HepG2 (cell line): ENCODE results near the gene PSMD1. TPM values are rescaled to one million over a fixed set of nuclear protein-coding genes. Genes with fewer than 3 reads are reported as not detected.
A peak's percentile ranks its signal among the peaks of the same experiment; 100 is the strongest.

Source experiments
- MAF1 ChIP-seq: sonication (generic); formaldehyde crosslinking; IDR thresholded peaks from 2 replicates; pipeline ENCODE4 v1.5.0; 2020; ENCODE audit warnings: missing genetic modification reagents, borderline replicate concordance
- MTF2 ChIP-seq: sonication (generic); formaldehyde crosslinking; IDR thresholded peaks from 2 replicates; pipeline ENCODE4 v1.5.0; 2020; ENCODE audit warnings: missing genetic modification reagents, borderline replicate concordance
- MYC ChIP-seq: sonication (generic); formaldehyde crosslinking; IDR thresholded peaks from 2 replicates; pipeline ENCODE4 v1.9.0; 2021; ENCODE audit warnings: missing genetic modification reagents, borderline replicate concordance
- NCOA5 ChIP-seq: sonication (generic); formaldehyde crosslinking; IDR thresholded peaks from 2 replicates; pipeline ENCODE4 v1.4.0; 2020; ENCODE audit warnings: missing genetic modification reagents
- PLRG1 ChIP-seq: fragments of 450-650 bp; conservative IDR thresholded peaks from 2 replicates; pipeline ENCODE4 v1.6.1; 2016
- RFX1 ChIP-seq: fragments of 450-650 bp; IDR thresholded peaks from 2 replicates; pipeline ENCODE4 v1.6.1; 2017
- SAP130 ChIP-seq: IDR thresholded peaks from 2 replicates; pipeline ENCODE4 v1.6.1; 2016; ENCODE audit warnings: low read depth
- SMARCE1 ChIP-seq: fragments of 450-650 bp; IDR thresholded peaks from 2 replicates; pipeline ENCODE4 v1.6.1; 2017; ENCODE audit warnings: borderline replicate concordance
- SOX6 ChIP-seq, 2 experiments: fragments of 450-650 bp in 1 of 2; sonication (generic) in 1 of 2; formaldehyde crosslinking in 1 of 2; IDR thresholded peaks; 2 replicates each; pipeline versions ENCODE4 v1.4.0 to v1.6.1; 2017 to 2020; ENCODE audit warnings: antibody characterized with exemption in 1 of 2, mild to moderate bottlenecking in 1 of 2, missing genetic modification reagents in 1 of 2
- TEAD2 ChIP-seq: sonication (generic); formaldehyde crosslinking; IDR thresholded peaks from 2 replicates; pipeline ENCODE4 v1.9.0; 2021; ENCODE audit warnings: missing genetic modification reagents
- TGIF2 ChIP-seq: IDR thresholded peaks from 2 replicates; pipeline ENCODE4 v1.6.1; 2016; ENCODE audit warnings: control low read depth, missing compliant biosample characterization
- ZBTB3 ChIP-seq: sonication (generic); formaldehyde crosslinking; IDR thresholded peaks from 2 replicates; pipeline ENCODE4 v1.4.0; 2020; ENCODE audit warnings: low read depth, mild to moderate bottlenecking, moderate library complexity, missing genetic modification reagents, borderline replicate concordance
- ZC3H13 ChIP-seq: sonication (generic); formaldehyde crosslinking; IDR thresholded peaks from 2 replicates; pipeline ENCODE4 v1.8.1; 2023; ENCODE audit warnings: mild to moderate bottlenecking, missing genetic modification reagents, moderate library complexity
- ZFP37 ChIP-seq: sonication (generic); formaldehyde crosslinking; IDR thresholded peaks from 2 replicates; pipeline ENCODE4 v1.4.0; 2020; ENCODE audit warnings: missing genetic modification reagents, borderline replicate concordance
- ZNF124 ChIP-seq: sonication (generic); formaldehyde crosslinking; IDR thresholded peaks from 2 replicates; pipeline ENCODE4 v1.4.0; 2020; ENCODE audit warnings: missing genetic modification reagents
- ZNF180 ChIP-seq: sonication (generic); formaldehyde crosslinking; IDR thresholded peaks from 2 replicates; pipeline ENCODE4 v1.4.0; 2020; ENCODE audit warnings: low read depth, missing genetic modification reagents, borderline replicate concordance
- ZNF430 ChIP-seq: sonication (generic); formaldehyde crosslinking; IDR thresholded peaks from 2 replicates; pipeline ENCODE4 v1.9.0; 2021; ENCODE audit warnings: mild to moderate bottlenecking, missing genetic modification reagents
- ZNF720 ChIP-seq: sonication (generic); formaldehyde crosslinking; IDR thresholded peaks from 2 replicates; pipeline ENCODE4 v1.4.0; 2020; ENCODE audit warnings: missing genetic modification reagents
- ZNF777 ChIP-seq: sonication (generic); formaldehyde crosslinking; IDR thresholded peaks from 2 replicates; pipeline ENCODE4 v1.4.0; 2020; ENCODE audit warnings: missing genetic modification reagents
- ZNF781 ChIP-seq: sonication (generic); formaldehyde crosslinking; IDR thresholded peaks from 2 replicates; pipeline ENCODE4 v1.5.1; 2020; ENCODE audit warnings: borderline replicate concordance, mild to moderate bottlenecking, missing genetic modification reagents; ENCODE audit errors: not compliant biosample characterization
- ZNF839 ChIP-seq: sonication (generic); formaldehyde crosslinking; IDR thresholded peaks from 2 replicates; pipeline ENCODE4 v1.4.0; 2020; ENCODE audit warnings: missing genetic modification reagents, mild to moderate bottlenecking, borderline replicate concordance
- ZSCAN29 ChIP-seq: sonication (generic); formaldehyde crosslinking; conservative IDR thresholded peaks from 2 replicates; pipeline ENCODE4 v1.4.0; 2020; ENCODE audit warnings: mild to moderate bottlenecking, missing genetic modification reagents
- polyA plus RNA-seq, 8 experiments: library from polyadenylated mRNA; depleted of rRNA in 3 of 8; stranded (reverse) in 7 of 8; unstranded in 1 of 8; fragments of >200 nt; fragmentation: Illumina TruSeq in 4 of 8; extraction: Trizol in 4 of 8; gene quantifications; 2 replicates each; pipeline versions ENCODE4 v1.2.1 to v1.2.3, GENCODE V29; 2011 to 2016; ENCODE audit warnings: low read depth in 4 of 8, missing spikeins in 1 of 8, mixed read lengths in 1 of 8; ENCODE audit not compliant: insufficient read depth in 1 of 8
- total RNA-seq, 5 experiments: library from RNA; depleted of rRNA; stranded (reverse); fragments of >200 nt; fragmentation: Illumina TruSeq; extraction: Trizol; gene quantifications; 2 replicates each; pipeline ENCODE4 v1.2.3, GENCODE V29; 2016; ENCODE audit warnings: low read depth in 1 of 5
- TF ChIP-seq, protein P1 (sequence below): sonication (generic); formaldehyde crosslinking; conservative IDR thresholded peaks from 2 replicates; pipeline ENCODE4 v1.8.0; 2022; ENCODE audit warnings: mild to moderate bottlenecking, moderate library complexity, missing genetic modification reagents
- TF ChIP-seq, protein P2 (sequence below): sonication (generic); formaldehyde crosslinking; IDR thresholded peaks from 2 replicates; pipeline ENCODE4 v1.4.0; 2020; ENCODE audit warnings: mild to moderate bottlenecking, low read depth, missing genetic modification reagents
- TF ChIP-seq, protein P3 (sequence below): sonication (generic); formaldehyde crosslinking; IDR thresholded peaks from 2 replicates; pipeline ENCODE4 v1.8.1; 2023; ENCODE audit warnings: mild to moderate bottlenecking, inconsistent platforms, moderate library complexity, missing genetic modification reagents, borderline replicate concordance
- TF ChIP-seq, protein P4 (sequence below): sonication (generic); formaldehyde crosslinking; IDR thresholded peaks from 2 replicates; pipeline ENCODE4 v1.8.1; 2023; ENCODE audit warnings: missing genetic modification reagents, inconsistent platforms, borderline replicate concordance

Gene PSMD1
- total and polyA plus RNA-seq, 2 of the 13 experiments (the other 11 are each of a cell fraction or from before 2014, with no cell fraction given): 136 to 191 TPM

DNA sequence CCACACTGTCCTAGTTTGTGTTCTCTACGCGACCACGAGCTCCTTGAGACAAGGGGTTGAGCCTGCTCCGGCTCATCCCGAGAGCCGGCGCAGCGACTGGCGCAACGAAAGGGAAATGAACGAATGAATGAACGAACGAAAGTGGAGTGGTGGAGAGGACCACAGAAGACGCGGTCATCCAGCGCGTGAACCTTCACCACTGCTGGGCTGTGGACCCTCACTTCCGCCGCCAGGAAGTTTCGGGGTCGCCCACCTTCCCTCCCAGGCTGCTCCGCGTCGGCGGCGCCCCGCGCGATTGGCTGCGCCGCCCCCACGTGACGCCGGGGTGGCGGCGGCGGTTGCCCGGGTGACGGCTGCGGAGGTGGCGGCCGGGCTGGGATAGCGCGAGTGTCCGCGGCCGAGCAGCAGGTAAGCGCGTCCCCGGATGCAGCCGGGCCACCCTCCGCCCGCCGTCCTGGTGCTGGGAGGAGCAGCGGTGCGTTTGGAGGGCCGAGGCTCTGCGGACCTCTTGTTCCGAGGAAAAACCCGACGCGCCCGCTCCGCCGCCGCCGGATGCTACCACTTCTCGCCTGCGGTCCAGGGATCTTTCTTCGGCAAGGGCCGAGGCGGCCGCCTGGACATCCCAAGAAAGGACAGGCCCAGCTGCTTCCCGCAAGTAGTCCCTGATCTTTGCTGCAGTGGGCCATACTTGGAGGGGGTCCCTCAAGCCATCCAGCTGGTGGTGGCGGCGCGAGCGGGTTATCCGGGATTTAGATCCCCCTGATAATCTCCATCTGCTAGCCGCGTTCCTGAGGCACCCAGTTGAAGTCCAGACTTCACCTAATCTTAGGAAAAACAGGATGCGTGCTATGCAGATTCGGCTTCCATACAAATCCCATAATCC is 141.9 kb downstream of the PSMD1 start, which contains the start of gene ARMC9 (continued):
- TF ChIP-seq ZNF124 (CRISPR knock-in tag) (no peak), SMARCE1 (no peak), TGIF2 (CRISPR knock-in tag) (no peak), SOX6 (IDR thresholded peaks at IDR 0.05) (no peak), SOX6 (CRISPR knock-in tag; IDR thresholded peaks at IDR 0.05) (peak; percentile 42), RFX1 (peak; percentile 97), ZNF781 (CRISPR knock-in tag) (no peak), ZC3H13 (CRISPR knock-in tag) (peak; percentile 50), MAF1 (CRISPR knock-in tag) (no peak), SAP130 (CRISPR knock-in tag) (peak; percentile 99), TEAD2 (CRISPR knock-in tag) (no peak), ZNF430 (CRISPR knock-in tag) (peak; percentile 46; the same call in 1 of the 2 replicates), NCOA5 (CRISPR knock-in tag) (no peak), ZSCAN29 (CRISPR knock-in tag) (peak; percentile 93), ZNF839 (CRISPR knock-in tag) (no peak), ZNF720 (no peak), ZFP37 (CRISPR knock-in tag) (peak; percentile 85; the same call in 1 of the 2 replicates), MYC (CRISPR knock-in tag) (peak; percentile 73), MTF2 (CRISPR knock-in tag) (0 out of 2 replicates have a peak, but pooled peaks have one; percentile 72), PLRG1 (no peak), ZNF180 (CRISPR knock-in tag) (no peak), ZNF777 (CRISPR knock-in tag) (peak; percentile 89), ZBTB3 (peak; percentile 33; the same call in 1 of the 2 replicates)
- TF ChIP-seq, protein P1, sequence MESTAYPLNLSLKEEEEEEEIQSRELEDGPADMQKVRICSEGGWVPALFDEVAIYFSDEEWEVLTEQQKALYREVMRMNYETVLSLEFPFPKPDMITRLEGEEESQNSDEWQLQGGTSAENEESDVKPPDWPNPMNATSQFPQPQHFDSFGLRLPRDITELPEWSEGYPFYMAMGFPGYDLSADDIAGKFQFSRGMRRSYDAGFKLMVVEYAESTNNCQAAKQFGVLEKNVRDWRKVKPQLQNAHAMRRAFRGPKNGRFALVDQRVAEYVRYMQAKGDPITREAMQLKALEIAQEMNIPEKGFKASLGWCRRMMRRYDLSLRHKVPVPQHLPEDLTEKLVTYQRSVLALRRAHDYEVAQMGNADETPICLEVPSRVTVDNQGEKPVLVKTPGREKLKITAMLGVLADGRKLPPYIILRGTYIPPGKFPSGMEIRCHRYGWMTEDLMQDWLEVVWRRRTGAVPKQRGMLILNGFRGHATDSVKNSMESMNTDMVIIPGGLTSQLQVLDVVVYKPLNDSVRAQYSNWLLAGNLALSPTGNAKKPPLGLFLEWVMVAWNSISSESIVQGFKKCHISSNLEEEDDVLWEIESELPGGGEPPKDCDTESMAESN (CRISPR knock-in tag): peak; percentile 26; the same call in 1 of the 2 replicates
- TF ChIP-seq, protein P2, sequence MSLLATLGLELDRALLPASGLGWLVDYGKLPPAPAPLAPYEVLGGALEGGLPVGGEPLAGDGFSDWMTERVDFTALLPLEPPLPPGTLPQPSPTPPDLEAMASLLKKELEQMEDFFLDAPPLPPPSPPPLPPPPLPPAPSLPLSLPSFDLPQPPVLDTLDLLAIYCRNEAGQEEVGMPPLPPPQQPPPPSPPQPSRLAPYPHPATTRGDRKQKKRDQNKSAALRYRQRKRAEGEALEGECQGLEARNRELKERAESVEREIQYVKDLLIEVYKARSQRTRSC (CRISPR knock-in tag): 0 out of 2 replicates have a peak, but pooled peaks have one; percentile 77
- TF ChIP-seq, protein P3, sequence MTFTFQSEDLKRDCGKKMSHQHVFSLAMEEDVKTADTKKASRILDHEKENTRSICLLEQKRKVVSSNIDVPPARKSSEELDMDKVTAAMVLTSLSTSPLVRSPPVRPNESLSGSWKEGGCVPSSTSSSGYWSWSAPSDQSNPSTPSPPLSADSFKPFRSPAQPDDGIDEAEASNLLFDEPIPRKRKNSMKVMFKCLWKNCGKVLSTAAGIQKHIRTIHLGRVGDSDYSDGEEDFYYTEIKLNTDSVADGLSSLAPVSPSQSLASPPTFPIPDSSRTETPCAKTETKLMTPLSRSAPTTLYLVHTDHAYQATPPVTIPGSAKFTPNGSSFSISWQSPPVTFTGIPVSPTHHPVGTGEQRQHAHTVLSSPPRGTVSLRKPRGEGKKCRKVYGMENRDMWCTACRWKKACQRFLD (CRISPR knock-in tag): peak; percentile 2; the same call in 1 of the 2 replicates
- TF ChIP-seq, protein P4, sequence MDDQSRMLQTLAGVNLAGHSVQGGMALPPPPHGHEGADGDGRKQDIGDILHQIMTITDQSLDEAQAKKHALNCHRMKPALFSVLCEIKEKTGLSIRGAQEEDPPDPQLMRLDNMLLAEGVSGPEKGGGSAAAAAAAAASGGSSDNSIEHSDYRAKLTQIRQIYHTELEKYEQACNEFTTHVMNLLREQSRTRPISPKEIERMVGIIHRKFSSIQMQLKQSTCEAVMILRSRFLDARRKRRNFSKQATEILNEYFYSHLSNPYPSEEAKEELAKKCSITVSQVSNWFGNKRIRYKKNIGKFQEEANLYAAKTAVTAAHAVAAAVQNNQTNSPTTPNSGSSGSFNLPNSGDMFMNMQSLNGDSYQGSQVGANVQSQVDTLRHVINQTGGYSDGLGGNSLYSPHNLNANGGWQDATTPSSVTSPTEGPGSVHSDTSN: no peak
